Measurements from ENCODE around the gene FMN1.

Gene FMN1

GRCh38 chr15:33046329-33046728, 148.2 kb downstream of the FMN1 start:
- H3K4me3 ChIP-seq (ENCODE audit: low read depth, low read length) = no peak overlapping the region
- ChIA-PET CTCF (no interaction called here), POLR2A (no interaction called here)
- DNase-seq (ENCODE audit: low read depth, low spot score) = no peak
- TF ChIP-seq CTCF (IDR thresholded peaks at IDR 0.05; ENCODE audit: insufficient read depth, low read length, missing control alignments) = no peak

GRCh38 chr15:33045066-33045810, 149.3 kb downstream of the FMN1 start:
- DNase-seq (ENCODE audit: low read depth, low spot score) = no peak
- no peak overlapping the region for H3K4me3 ChIP-seq (ENCODE audit: low read depth, low read length)
- no peak for TF ChIP-seq CTCF (IDR thresholded peaks at IDR 0.05; ENCODE audit: insufficient read depth, low read length, missing control alignments)
- ChIA-PET CTCF (no interaction called here), POLR2A (no interaction called here)

GRCh38 chr15:33044598-33044997, 149.9 kb downstream of the FMN1 start:
- ChIA-PET POLR2A (no interaction called here), CTCF (no interaction called here)
- no peak for TF ChIP-seq CTCF (IDR thresholded peaks at IDR 0.05; ENCODE audit: insufficient read depth, low read length, missing control alignments)
- no peak overlapping the region for H3K4me3 ChIP-seq (ENCODE audit: low read depth, low read length)
- no peak for DNase-seq (ENCODE audit: low read depth, low spot score)

- no peak for TF ChIP-seq CTCF (IDR thresholded peaks at IDR 0.05; ENCODE audit: insufficient read depth, low read length, missing control alignments)
- DNase-seq (ENCODE audit: low read depth, low spot score) = no peak
- POLR2A ChIA-PET = no interaction called here
- H3K4me3 ChIP-seq (ENCODE audit: low read depth, low read length) = no peak overlapping the region
- CTCF ChIA-PET = no interaction called here
These were observed 150.9 kb downstream of the FMN1 start for GRCh38 chr15:33043636-33044035.

GRCh38 chr15:33040496-33040895, 154.0 kb downstream of the FMN1 start:
- TF ChIP-seq CTCF (IDR thresholded peaks at IDR 0.05; ENCODE audit: insufficient read depth, low read length, missing control alignments) = no peak
- H3K4me3 ChIP-seq (ENCODE audit: low read depth, low read length) = no peak overlapping the region
- CTCF ChIA-PET = no interaction called here
- POLR2A ChIA-PET = no interaction called here
- DNase-seq (ENCODE audit: low read depth, low spot score) = no peak

GRCh38 chr15:33034588-33034987, 159.9 kb downstream of the FMN1 start:
- ChIA-PET CTCF (interaction anchor here (1.2 to 3.0 kb wide), 3 partner anchors 13 to 98 kb away, joined by 3 to 9 read pairs (median 6); no protein-coding TSS in a partner anchor), POLR2A (no interaction called here)
- DNase-seq (ENCODE audit: low read depth, low spot score) = no peak
- H3K4me3 ChIP-seq (ENCODE audit: low read depth, low read length) = no peak overlapping the region
- TF ChIP-seq CTCF (IDR thresholded peaks at IDR 0.05; ENCODE audit: insufficient read depth, low read length, missing control alignments) = no peak
